ENCODE data around the gene BEST2. TPM values are rescaled to one million over a fixed set of nuclear protein-coding genes. Genes with fewer than 3 reads are reported as not detected.
A peak's percentile ranks its signal among the peaks of the same experiment; 100 is the strongest.

The BEST2 gene
- polyA plus RNA-seq, 1 donor from 2014 or later: not detected

DNA sequence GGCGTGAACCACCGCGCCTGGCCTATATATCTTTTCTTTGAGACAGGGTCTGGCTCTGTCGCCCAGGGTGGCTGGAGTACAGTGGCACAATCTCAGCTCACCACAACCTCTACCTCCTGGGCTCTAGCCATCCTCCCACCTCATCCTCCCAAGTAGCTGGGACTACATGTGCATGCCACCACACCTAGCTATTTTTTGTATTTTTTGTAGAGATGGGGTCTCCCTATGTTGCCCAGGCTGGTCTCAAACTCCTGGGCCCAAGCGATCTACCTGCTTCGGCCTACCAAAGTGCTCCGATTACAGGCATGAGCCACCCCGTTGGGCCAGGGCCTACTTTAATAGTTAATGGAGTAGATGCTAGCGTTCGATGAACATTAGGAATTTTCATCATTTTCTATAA, 31.3 kb upstream of the BEST2 start:
- Histone ChIP-seq H2AFZ (ENCODE audit: low read depth, low read length) (no peak overlapping the region), H3K4me2 (ENCODE audit: low read length) (no peak overlapping the region), H3K27me3 (ENCODE audit: insufficient read depth, low read depth, low read length) (no peaks in the 10 kb centered on the region), H3K9ac (ENCODE audit: low read length) (peak overlapping the region; percentile 87), H3K36me3 (ENCODE audit: insufficient read depth, low read length) (no peaks in the 10 kb centered on the region), H3K4me3 (ENCODE audit: low read length) (peak overlapping the region; percentile 85), H3K27ac (ENCODE audit: low read length) (peak overlapping the region; percentile 87), H3K9me2 (ENCODE audit: insufficient read depth, low read length) (no peaks in the 10 kb centered on the region), H3K79me2 (replicated peaks; ENCODE audit: insufficient read depth, low read length) (peaks cover 27% of the 10 kb centered on the region), H4K20me1 (ENCODE audit: insufficient read depth) (no peaks in the 10 kb centered on the region), H3K9me3 (ENCODE audit: low read length) (no peaks in the 10 kb centered on the region), H3F3A (ENCODE audit: insufficient read depth, low read length, poor library complexity, severe bottlenecking) (peaks cover 5% of the 10 kb centered on the region)
- no peak for TF ChIP-seq SMC3 (conservative IDR thresholded peaks at IDR 0.05; ENCODE audit: poor library complexity)
- no peak for TF ChIP-seq MXI1 (conservative IDR thresholded peaks at IDR 0.05; ENCODE audit: poor library complexity, severe bottlenecking)
- TF ChIP-seq POLR2AphosphoS5 (IDR thresholded peaks at IDR 0.05): no peak
- no peak for TF ChIP-seq TAF1 (IDR thresholded peaks at IDR 0.05; ENCODE audit: low read depth)
- no peak for TF ChIP-seq CTCF (IDR thresholded peaks at IDR 0.05; ENCODE audit: poor library complexity, severe bottlenecking)
- no peak for TF ChIP-seq EP300 (conservative IDR thresholded peaks at IDR 0.05; ENCODE audit: poor library complexity, severe bottlenecking)
- TF ChIP-seq, protein P1, sequence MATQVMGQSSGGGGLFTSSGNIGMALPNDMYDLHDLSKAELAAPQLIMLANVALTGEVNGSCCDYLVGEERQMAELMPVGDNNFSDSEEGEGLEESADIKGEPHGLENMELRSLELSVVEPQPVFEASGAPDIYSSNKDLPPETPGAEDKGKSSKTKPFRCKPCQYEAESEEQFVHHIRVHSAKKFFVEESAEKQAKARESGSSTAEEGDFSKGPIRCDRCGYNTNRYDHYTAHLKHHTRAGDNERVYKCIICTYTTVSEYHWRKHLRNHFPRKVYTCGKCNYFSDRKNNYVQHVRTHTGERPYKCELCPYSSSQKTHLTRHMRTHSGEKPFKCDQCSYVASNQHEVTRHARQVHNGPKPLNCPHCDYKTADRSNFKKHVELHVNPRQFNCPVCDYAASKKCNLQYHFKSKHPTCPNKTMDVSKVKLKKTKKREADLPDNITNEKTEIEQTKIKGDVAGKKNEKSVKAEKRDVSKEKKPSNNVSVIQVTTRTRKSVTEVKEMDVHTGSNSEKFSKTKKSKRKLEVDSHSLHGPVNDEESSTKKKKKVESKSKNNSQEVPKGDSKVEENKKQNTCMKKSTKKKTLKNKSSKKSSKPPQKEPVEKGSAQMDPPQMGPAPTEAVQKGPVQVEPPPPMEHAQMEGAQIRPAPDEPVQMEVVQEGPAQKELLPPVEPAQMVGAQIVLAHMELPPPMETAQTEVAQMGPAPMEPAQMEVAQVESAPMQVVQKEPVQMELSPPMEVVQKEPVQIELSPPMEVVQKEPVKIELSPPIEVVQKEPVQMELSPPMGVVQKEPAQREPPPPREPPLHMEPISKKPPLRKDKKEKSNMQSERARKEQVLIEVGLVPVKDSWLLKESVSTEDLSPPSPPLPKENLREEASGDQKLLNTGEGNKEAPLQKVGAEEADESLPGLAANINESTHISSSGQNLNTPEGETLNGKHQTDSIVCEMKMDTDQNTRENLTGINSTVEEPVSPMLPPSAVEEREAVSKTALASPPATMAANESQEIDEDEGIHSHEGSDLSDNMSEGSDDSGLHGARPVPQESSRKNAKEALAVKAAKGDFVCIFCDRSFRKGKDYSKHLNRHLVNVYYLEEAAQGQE (IDR thresholded peaks at IDR 0.05; ENCODE audit: borderline replicate concordance): no peak

DNA sequence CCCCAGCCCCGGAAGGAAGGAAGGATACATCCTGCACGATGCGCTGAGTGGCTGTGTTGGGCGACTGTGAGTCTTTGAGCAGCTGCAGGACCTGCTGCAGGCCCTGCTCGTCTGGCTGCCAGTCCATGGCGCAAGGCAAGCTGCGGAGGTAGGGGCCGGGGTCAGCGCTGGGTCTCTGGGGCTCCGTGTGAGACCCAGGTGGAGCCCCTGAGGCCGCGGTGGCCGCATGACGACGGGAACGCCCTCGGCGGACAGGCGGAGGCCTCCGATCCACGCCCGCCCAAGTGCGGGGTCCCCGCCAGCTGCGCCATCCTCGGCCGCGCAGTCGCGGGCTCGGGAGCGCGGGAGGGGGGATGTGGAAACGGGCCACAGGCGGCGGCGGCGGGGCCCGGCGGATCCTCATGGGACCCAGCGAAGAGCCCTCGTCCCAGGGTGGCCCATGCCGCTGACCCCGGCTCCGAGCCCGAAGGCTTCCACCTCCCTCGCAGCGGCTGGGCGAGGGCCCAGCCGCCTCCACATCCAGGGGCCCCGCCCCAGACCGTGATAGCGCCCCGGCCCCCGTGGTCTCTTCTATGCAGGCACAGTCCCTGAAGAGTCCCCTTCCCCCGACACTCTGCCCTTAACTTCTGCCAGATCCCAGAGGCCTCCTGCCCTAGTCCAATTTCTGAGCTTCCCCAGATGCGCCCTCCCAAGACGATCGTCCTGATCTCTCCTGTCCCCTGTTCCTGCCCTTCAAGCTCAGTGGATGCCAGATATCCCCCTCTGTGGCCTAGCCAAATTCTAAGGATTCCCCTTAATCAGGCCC, 30.5 kb upstream of the BEST2 start:
- Histone ChIP-seq H3K27me3 (ENCODE audit: insufficient read depth, low read depth, low read length) (no peaks in the 10 kb centered on the region), H3K36me3 (ENCODE audit: insufficient read depth, low read length) (no peaks in the 10 kb centered on the region), H3K27ac (ENCODE audit: low read length) (peak overlapping the region; percentile 87), H3F3A (ENCODE audit: insufficient read depth, low read length, poor library complexity, severe bottlenecking) (peaks cover 5% of the 10 kb centered on the region), H2AFZ (ENCODE audit: low read depth, low read length) (no peak overlapping the region), H4K20me1 (ENCODE audit: insufficient read depth) (no peaks in the 10 kb centered on the region), H3K9me2 (ENCODE audit: insufficient read depth, low read length) (no peaks in the 10 kb centered on the region), H3K9ac (ENCODE audit: low read length) (peak overlapping the region; percentile 87), H3K9me3 (ENCODE audit: low read length) (no peaks in the 10 kb centered on the region), H3K79me2 (replicated peaks; ENCODE audit: insufficient read depth, low read length) (peaks cover 27% of the 10 kb centered on the region), H3K4me2 (ENCODE audit: low read length) (peak overlapping the region; percentile 96), H3K4me3 (ENCODE audit: low read length) (peak overlapping the region; percentile 85)
- TF ChIP-seq POLR2AphosphoS5 (IDR thresholded peaks at IDR 0.05) (no peak), TAF1 (IDR thresholded peaks at IDR 0.05; ENCODE audit: low read depth) (no peak)

All from neural cell (in vitro differentiated cells).